ENCODE results near the gene PDZK1.
"Not testable (repeated sequence)": the region's sequence is repeated elsewhere in the genome, so short reads cannot be mapped to it uniquely, and the experiment has no call there.

DNA sequence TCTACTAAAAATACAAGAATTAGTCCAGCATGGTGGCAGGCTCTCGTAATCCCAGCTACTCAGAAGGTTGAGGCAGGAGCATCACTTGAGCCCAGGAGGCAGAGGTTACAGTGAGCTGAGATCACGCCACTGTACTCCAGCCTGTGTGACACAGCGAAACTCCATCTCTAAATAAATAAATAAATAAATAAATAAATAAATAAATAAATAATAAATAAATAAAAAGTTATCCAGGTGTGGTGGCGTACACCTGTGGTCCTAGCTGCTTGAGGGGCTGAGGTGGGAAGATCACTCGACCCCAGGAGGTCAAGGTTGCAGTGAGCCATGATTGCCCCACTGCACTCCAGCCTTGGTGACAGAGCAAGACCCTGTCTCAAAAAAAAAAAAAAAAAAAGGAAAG is 11.3 kb upstream of the PDZK1 start:
- TF ChIP-seq, protein P1, sequence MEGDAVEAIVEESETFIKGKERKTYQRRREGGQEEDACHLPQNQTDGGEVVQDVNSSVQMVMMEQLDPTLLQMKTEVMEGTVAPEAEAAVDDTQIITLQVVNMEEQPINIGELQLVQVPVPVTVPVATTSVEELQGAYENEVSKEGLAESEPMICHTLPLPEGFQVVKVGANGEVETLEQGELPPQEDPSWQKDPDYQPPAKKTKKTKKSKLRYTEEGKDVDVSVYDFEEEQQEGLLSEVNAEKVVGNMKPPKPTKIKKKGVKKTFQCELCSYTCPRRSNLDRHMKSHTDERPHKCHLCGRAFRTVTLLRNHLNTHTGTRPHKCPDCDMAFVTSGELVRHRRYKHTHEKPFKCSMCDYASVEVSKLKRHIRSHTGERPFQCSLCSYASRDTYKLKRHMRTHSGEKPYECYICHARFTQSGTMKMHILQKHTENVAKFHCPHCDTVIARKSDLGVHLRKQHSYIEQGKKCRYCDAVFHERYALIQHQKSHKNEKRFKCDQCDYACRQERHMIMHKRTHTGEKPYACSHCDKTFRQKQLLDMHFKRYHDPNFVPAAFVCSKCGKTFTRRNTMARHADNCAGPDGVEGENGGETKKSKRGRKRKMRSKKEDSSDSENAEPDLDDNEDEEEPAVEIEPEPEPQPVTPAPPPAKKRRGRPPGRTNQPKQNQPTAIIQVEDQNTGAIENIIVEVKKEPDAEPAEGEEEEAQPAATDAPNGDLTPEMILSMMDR (IDR thresholded peaks at IDR 0.05) = not testable (repeated sequence)
- TF ChIP-seq POLR2A (IDR thresholded peaks at IDR 0.05) = not testable (repeated sequence)
